ENCODE data around the gene CABCOCO1. TPM values are rescaled to one million over a fixed set of nuclear protein-coding genes. Genes with fewer than 3 reads are reported as not detected.
A peak's percentile ranks its signal among the peaks of the same experiment; 100 is the strongest.
"Not testable (repeated sequence)": the region's sequence is repeated elsewhere in the genome, so short reads cannot be mapped to it uniquely, and the experiment has no call there.

Gene CABCOCO1
- polyA plus RNA-seq, 1 experiment: 1.1 TPM

DNA sequence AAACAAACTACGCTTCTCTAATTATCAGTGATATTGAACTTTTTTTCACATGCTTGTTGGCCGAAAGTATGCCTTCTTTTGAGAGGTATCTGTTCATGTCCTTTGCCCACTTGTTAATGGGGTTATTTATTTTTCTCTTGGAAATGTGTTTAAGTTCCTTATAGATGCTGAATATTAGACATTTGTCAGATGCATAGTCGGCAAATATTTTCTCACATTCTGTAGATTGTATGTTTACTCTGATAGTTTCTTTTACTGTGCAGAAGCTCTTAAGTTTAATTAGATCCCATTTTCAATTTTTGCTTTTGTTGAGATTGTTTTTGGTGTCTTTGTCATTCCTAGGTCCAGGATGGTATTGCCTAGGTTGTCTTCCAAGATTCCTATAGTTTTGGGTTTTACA lies 73.2 kb downstream of the CABCOCO1 start:
- DNase-seq (ENCODE audit: low read depth, low spot score): no peak
- Histone ChIP-seq H3K27me3 (ENCODE audit: control insufficient read depth, insufficient read depth, low read length) (no peaks in the 10 kb centered on the region), H3K4me3 (ENCODE audit: low read depth, low read length) (no peak overlapping the region), H3K9me3 (ENCODE audit: control insufficient read depth, insufficient read depth, low read length) (no peaks in the 10 kb centered on the region), H3K27ac (ENCODE audit: low read depth, low read length) (no peak overlapping the region)
- ChIA-PET POLR2A (interaction anchor here (0.6 kb wide), 1 partner anchor 793 kb away, joined by 3 read pairs; no protein-coding TSS in a partner anchor), CTCF (interaction anchor here (0.8 to 1.4 kb wide), 3 partner anchors 16 to 595 kb away, joined by 3 to 4 read pairs (median 3); no protein-coding TSS in a partner anchor)
- TF ChIP-seq CTCF (IDR thresholded peaks at IDR 0.05; ENCODE audit: low read depth, low read length): no peak

DNA sequence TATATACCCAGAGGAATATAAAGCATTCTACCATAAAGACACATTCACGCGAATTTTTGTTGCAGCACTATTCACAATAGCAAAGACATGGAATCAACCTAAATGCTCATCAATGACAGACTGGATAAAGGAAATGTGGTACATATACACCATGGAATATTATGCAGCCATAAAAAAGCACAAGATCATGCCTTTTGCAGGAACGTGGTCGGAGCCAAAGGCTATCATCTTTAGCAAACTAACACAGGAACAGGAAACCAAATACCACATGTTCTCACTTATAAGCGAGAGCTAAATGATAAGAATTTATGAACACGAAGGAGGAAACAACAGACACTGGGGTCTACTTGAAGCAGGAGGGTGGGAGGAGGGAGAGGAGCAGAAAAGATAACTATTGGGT lies 74.7 kb downstream of the CABCOCO1 start:
- H3K27me3 ChIP-seq (ENCODE audit: control insufficient read depth, insufficient read depth, low read length); CTCF ChIA-PET; POLR2A ChIA-PET; H3K9me3 ChIP-seq (ENCODE audit: control insufficient read depth, insufficient read depth, low read length); H3K4me3 ChIP-seq (ENCODE audit: low read depth, low read length); DNase-seq (ENCODE audit: low read depth, low spot score); H3K27ac ChIP-seq (ENCODE audit: low read depth, low read length): not testable (repeated sequence)

DNA sequence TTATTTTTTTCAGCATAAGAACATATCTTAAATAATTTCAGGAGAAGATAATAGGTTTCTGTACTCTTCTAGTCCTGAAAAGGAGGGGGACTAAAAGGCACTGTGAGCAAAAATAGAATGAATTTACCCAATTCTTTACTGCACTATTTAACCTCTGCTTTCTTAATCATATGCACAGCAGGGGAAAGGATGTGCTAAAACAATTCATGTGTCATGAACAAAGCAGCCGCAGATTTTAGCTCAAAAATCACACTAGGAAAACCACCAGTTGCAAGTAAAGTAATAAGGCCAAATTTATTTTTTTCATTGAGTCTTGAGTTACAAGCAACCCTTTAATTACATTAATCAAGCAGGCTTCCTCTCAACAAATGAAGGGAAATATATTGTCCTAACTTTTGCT lies 80.1 kb downstream of the CABCOCO1 start:
- Histone ChIP-seq H3K4me3 (ENCODE audit: low read depth, low read length) (no peak overlapping the region), H3K9me3 (ENCODE audit: control insufficient read depth, insufficient read depth, low read length) (no peaks in the 10 kb centered on the region), H3K27me3 (ENCODE audit: control insufficient read depth, insufficient read depth, low read length) (no peaks in the 10 kb centered on the region), H3K27ac (ENCODE audit: low read depth, low read length) (no peak overlapping the region)
- DNase-seq (ENCODE audit: low read depth, low spot score): no peak
- CTCF ChIA-PET: interaction anchor here (1.5 to 4.8 kb wide), 3 partner anchors 8 to 135 kb away, joined by 3 to 28 read pairs (median 8); no protein-coding TSS in a partner anchor
- POLR2A ChIA-PET: no interaction called here
- TF ChIP-seq CTCF (IDR thresholded peaks at IDR 0.05; ENCODE audit: low read depth, low read length): no peak

GRCh38 chr10:61744469-61744868 lies 81.7 kb downstream of the CABCOCO1 start:
- no peak for DNase-seq (ENCODE audit: low read depth, low spot score)
- TF ChIP-seq CTCF (IDR thresholded peaks at IDR 0.05; ENCODE audit: low read depth, low read length): 0 out of 2 replicates have a peak, but pooled peaks have one; percentile 17
- no peaks in the 10 kb centered on the region for H3K27me3 ChIP-seq (ENCODE audit: control insufficient read depth, insufficient read depth, low read length)
- no peak overlapping the region for H3K4me3 ChIP-seq (ENCODE audit: low read depth, low read length)
- ChIA-PET POLR2A (no interaction called here), CTCF (interaction anchor here (0.9 kb wide), 1 partner anchor 12 kb away, joined by 3 read pairs; no protein-coding TSS in a partner anchor)
- no peak overlapping the region for H3K27ac ChIP-seq (ENCODE audit: low read depth, low read length)
- no peaks in the 10 kb centered on the region for H3K9me3 ChIP-seq (ENCODE audit: control insufficient read depth, insufficient read depth, low read length)

DNA sequence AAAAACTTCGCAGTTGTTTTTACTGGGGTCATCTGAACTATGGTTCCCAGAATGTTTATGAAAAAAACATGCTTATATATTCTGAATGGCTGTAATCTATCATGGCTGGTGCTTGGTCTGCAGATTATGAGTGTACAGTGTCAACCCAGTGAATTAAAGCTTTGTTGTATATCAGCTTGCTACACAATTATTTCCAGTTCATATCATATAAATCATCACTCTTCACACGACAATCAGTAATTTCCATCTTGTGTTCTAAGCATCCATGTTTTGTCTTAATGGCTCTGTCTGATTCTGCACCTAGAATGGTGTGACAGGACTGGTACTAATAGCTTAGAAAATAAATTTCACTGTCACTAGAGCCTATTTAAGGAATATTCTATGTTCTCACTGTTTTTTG lies 83.6 kb downstream of the CABCOCO1 start:
- Histone ChIP-seq H3K27me3 (ENCODE audit: control insufficient read depth, insufficient read depth, low read length) (no peaks in the 10 kb centered on the region), H3K9me3 (ENCODE audit: control insufficient read depth, insufficient read depth, low read length) (no peaks in the 10 kb centered on the region), H3K4me3 (ENCODE audit: low read depth, low read length) (no peak overlapping the region), H3K27ac (ENCODE audit: low read depth, low read length) (no peak overlapping the region)
- ChIA-PET CTCF (interaction anchor here (0.8 to 1.4 kb wide), 3 partner anchors 13 to 606 kb away, joined by 3 to 6 read pairs (median 5); no protein-coding TSS in a partner anchor), POLR2A (no interaction called here)
- DNase-seq (ENCODE audit: low read depth, low spot score): no peak
- no peak for TF ChIP-seq CTCF (IDR thresholded peaks at IDR 0.05; ENCODE audit: low read depth, low read length)

Measured in AG04450 (cell line).